ENCODE data around the gene METTL26. TPM values are rescaled to one million over a fixed set of nuclear protein-coding genes. Genes with fewer than 3 reads are reported as not detected.

The METTL26 gene
- total RNA-seq, 2 experiments from 2014 or later, result 119 to 133 TPM

- TF ChIP-seq CTCF (IDR thresholded peaks at IDR 0.05), result no peak
- Mint-ChIP-seq H3K4me1 (ENCODE audit: low read depth) (peaks cover 7% of the 10 kb centered on the region), H3K9me3 (no peaks in the 10 kb centered on the region), H3K4me3 (no peak overlapping the region), H3K27ac (no peak overlapping the region), H3K36me3 (ENCODE audit: low read depth) (peaks cover 10% of the 10 kb centered on the region), H3K27me3 (no peaks in the 10 kb centered on the region)
- ChIA-PET CTCF (interaction anchor here (1.2 kb wide), 1 partner anchor 58 kb away, joined by 3 read pairs; no protein-coding TSS in a partner anchor), POLR2A (interaction anchor here (0.7 to 4.6 kb wide), 6 partner anchors 13 to 66 kb away, joined by 3 to 28 read pairs (median 4); partner anchors contain the start of genes JMJD8, METTL26, RHBDL1 and WDR90)
- ATAC-seq, result no peak
- intact Hi-C loops (cut with micrococcal nuclease), result loop anchor here (10.0 kb wide), 1 partner anchor 77 kb away; no protein-coding TSS in a partner anchor
- no peak for DNase-seq
These were observed 26.0 kb upstream of the METTL26 start for GRCh38 chr16:662095-662494.

GRCh38 chr16:661184-661821, 25.2 kb upstream of the METTL26 start:
- Mint-ChIP-seq H3K27me3 (no peaks in the 10 kb centered on the region), H3K4me3 (no peak overlapping the region), H3K36me3 (ENCODE audit: low read depth) (peaks cover 10% of the 10 kb centered on the region), H3K27ac (no peak overlapping the region), H3K4me1 (ENCODE audit: low read depth) (peaks cover 7% of the 10 kb centered on the region), H3K9me3 (no peaks in the 10 kb centered on the region)
- POLR2A ChIA-PET, result interaction anchor here (0.7 to 4.6 kb wide), 5 partner anchors 12 to 67 kb away, joined by 3 to 28 read pairs (median 3); partner anchors contain the start of genes METTL26 and WDR90
- no peak for DNase-seq
- no peak for ATAC-seq
- CTCF ChIA-PET, result no interaction called here
- TF ChIP-seq CTCF (IDR thresholded peaks at IDR 0.05), result no peak
- intact Hi-C loops (cut with micrococcal nuclease), result loop anchor here (10.0 kb wide), 1 partner anchor 77 kb away; no protein-coding TSS in a partner anchor

DNA sequence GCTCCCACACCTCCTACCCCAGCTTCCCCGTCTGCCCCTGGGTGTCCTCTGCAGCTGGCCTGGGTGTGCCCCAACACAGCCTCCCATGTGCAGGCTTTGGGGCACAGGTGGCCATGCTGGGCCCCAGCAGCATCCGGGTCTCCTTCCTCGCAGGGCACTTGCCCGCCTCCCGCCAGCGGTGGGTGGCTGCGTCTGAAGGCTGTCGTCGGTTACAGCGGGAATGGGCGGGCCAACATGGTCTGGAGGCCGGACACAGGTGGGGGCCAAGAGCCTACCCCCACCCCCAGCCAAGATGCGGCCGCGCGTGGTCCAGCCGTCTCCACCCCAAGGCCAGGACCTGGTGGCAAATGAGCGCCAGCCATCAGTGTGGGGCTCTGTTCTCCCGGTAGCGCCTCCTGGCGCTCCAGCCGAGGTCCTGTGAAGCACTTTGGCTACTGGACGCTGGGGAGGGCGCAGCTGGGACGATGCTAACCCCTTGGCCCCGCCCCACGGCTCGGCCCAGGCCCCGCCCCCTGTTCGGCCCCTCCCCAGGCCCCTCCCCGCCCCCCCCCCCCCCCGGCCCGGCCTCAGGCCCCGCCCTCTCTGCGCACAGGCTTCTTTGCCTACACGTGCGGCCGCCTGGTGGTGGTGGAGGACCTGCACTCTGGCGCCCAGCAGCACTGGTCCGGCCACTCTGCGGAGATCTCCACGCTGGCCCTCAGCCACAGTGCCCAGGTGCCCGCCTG, 24.5 kb upstream of the METTL26 start:
- CTCF ChIA-PET, result no interaction called here
- H3K4me1 Mint-ChIP-seq (ENCODE audit: low read depth), result peaks cover 7% of the 10 kb centered on the region
- H3K36me3 Mint-ChIP-seq (ENCODE audit: low read depth), result peaks cover 10% of the 10 kb centered on the region
- DNase-seq, result peak; percentile 75
- H3K9me3 Mint-ChIP-seq, result no peaks in the 10 kb centered on the region
- H3K4me3 Mint-ChIP-seq, result no peak overlapping the region
- peak; percentile 42 for TF ChIP-seq CTCF (IDR thresholded peaks at IDR 0.05)
- POLR2A ChIA-PET, result interaction anchor here (1.2 to 4.6 kb wide), 3 partner anchors 11 to 19 kb away, joined by 3 to 28 read pairs (median 3); partner anchors contain the start of gene WDR90
- peak; percentile 89 for ATAC-seq
- H3K27me3 Mint-ChIP-seq, result no peaks in the 10 kb centered on the region
- H3K27ac Mint-ChIP-seq, result no peak overlapping the region
- intact Hi-C loops (cut with micrococcal nuclease), result loop anchor here (10.0 kb wide), 1 partner anchor 76 kb away; no protein-coding TSS in a partner anchor

- POLR2A ChIA-PET, result interaction anchor here (0.7 to 4.6 kb wide), 3 partner anchors 11 to 17 kb away, joined by 3 to 28 read pairs (median 5); partner anchors contain the start of gene WDR90
- DNase-seq, result no peak
- CTCF ChIA-PET, result interaction anchor here (1.3 kb wide), 1 partner anchor 11 kb away, joined by 5 read pairs; the partner anchor contains the start of gene WDR90
- TF ChIP-seq CTCF (IDR thresholded peaks at IDR 0.05), result no peak
- intact Hi-C loops (cut with micrococcal nuclease), result loop anchor here (10.0 kb wide), 1 partner anchor 75 kb away; no protein-coding TSS in a partner anchor
- Mint-ChIP-seq H3K4me1 (ENCODE audit: low read depth) (peaks cover 7% of the 10 kb centered on the region), H3K36me3 (ENCODE audit: low read depth) (peaks cover 10% of the 10 kb centered on the region), H3K27me3 (no peaks in the 10 kb centered on the region), H3K27ac (no peak overlapping the region), H3K9me3 (no peaks in the 10 kb centered on the region), H3K4me3 (no peak overlapping the region)
- no peak for ATAC-seq
These were observed 24.0 kb upstream of the METTL26 start for GRCh38 chr16:660132-660458.
